IMR-90 (cell line): ENCODE results near the gene DTL. TPM values are rescaled to one million over a fixed set of nuclear protein-coding genes. Genes with fewer than 3 reads are reported as not detected.

Experiments
- ATAC-seq: fragments of 200-7000 bp; cut with Tn5 transposase; 2 replicates; pipeline ENCODE4 v1.9.1; 2020; ENCODE audit warnings: low read depth, mild to moderate bottlenecking, moderate library complexity
- BruUV-seq: library from RNA; stranded (reverse); fragments of 400-500 nt; replicated peaks from 2 replicates; lab custom pipeline; 2021; lab: Mats Ljungman, UMichigan
- CTCF ChIA-PET: fragments of 300-600 bp; formaldehyde crosslinking; extraction: SDS; loops from one replicate; lab custom pipeline; 2021; ENCODE audit warnings: antibody characterized with exemption; lab: Yijun Ruan, JAX
- POLR2A ChIA-PET: fragments of 300-600 bp; sonication (Branson Sonifier 250); formaldehyde crosslinking; loops from one replicate; lab custom pipeline; 2022; ENCODE audit warnings: antibody characterized with exemption; ENCODE audit not compliant: unreplicated experiment; lab: Charles Lee
- DNase-seq: peaks from one replicate; pipeline ENCODE4 v3.0.0; 2013
- H2AFZ ChIP-seq: replicated peaks from 2 replicates; pipeline ENCODE3; 2013; ENCODE audit warnings: low read length, mild to moderate bottlenecking; ENCODE audit not compliant: poor library complexity
- H2AK5ac ChIP-seq: 2 replicates; pipeline ENCODE4 v1.6.1; 2013; ENCODE audit warnings: low read depth, low read length, inconsistent platforms
- H2AK9ac ChIP-seq: replicated peaks from 2 replicates; pipeline ENCODE3; 2013; ENCODE audit warnings: mild to moderate bottlenecking, low read depth, low read length, moderate library complexity; ENCODE audit not compliant: poor library complexity
- H2BK120ac ChIP-seq: 2 replicates; pipeline ENCODE4 v1.6.1; 2013; ENCODE audit warnings: low read depth, low read length, inconsistent platforms
- H2BK15ac ChIP-seq: 3 replicates; pipeline ENCODE4 v1.6.1; 2013; ENCODE audit warnings: low read depth, low read length, inconsistent platforms
- H2BK20ac ChIP-seq: 2 replicates; pipeline ENCODE4 v1.6.1; 2013; ENCODE audit warnings: low read depth, mild to moderate bottlenecking, inconsistent platforms, low read length, moderate library complexity
- H2BK5ac ChIP-seq: 2 replicates; pipeline ENCODE4 v1.6.1; 2013; ENCODE audit warnings: mild to moderate bottlenecking, low read depth, low read length, inconsistent platforms; ENCODE audit not compliant: poor library complexity, severe bottlenecking
- H3K14ac ChIP-seq: replicated peaks from 2 replicates; pipeline ENCODE4 v1.6.1; 2013; ENCODE audit warnings: low read depth, low read length, inconsistent platforms
- H3K18ac ChIP-seq: 2 replicates; pipeline ENCODE4 v1.6.1; 2013; ENCODE audit warnings: low read depth, low read length, control low read depth
- H3K23ac ChIP-seq: 2 replicates; pipeline ENCODE4 v1.6.1; 2013; ENCODE audit warnings: low read depth, low read length, inconsistent platforms
- H3K27ac ChIP-seq: 2 replicates; pipeline ENCODE4 v1.5.1; 2013; ENCODE audit warnings: mild to moderate bottlenecking, control low read depth, low read length; ENCODE audit not compliant: insufficient read depth
- H3K27me3 ChIP-seq: 2 replicates; pipeline ENCODE4 v1.6.1; 2013; ENCODE audit warnings: low read length; ENCODE audit not compliant: control insufficient read depth, insufficient read depth
- H3K36me3 ChIP-seq: 2 replicates; pipeline ENCODE4 v1.6.1; 2013; ENCODE audit warnings: low read length, mixed read lengths; ENCODE audit not compliant: control insufficient read depth, insufficient read depth
- H3K4ac ChIP-seq: 2 replicates; pipeline ENCODE4 v1.6.1; 2013; ENCODE audit warnings: low read depth, low read length, inconsistent platforms
- H3K4me1 ChIP-seq: 2 replicates; pipeline ENCODE4 v1.6.1; 2013; ENCODE audit warnings: low read length, mixed read lengths; ENCODE audit not compliant: control insufficient read depth, insufficient read depth
- H3K4me2 ChIP-seq: 2 replicates; pipeline ENCODE4 v1.6.1; 2013; ENCODE audit warnings: low read depth, mild to moderate bottlenecking, control low read depth, low read length, moderate library complexity
- H3K4me3 ChIP-seq: 2 replicates; pipeline ENCODE4 v1.5.1; 2013; ENCODE audit warnings: low read depth, mild to moderate bottlenecking, control low read depth, low read length, moderate library complexity; ENCODE audit not compliant: insufficient read depth
- H3K56ac ChIP-seq: 2 replicates; pipeline ENCODE4 v1.6.1; 2013; ENCODE audit warnings: low read length, inconsistent platforms; ENCODE audit not compliant: insufficient read depth; ENCODE audit errors: extremely low read depth
- H3K79me1 ChIP-seq, 2 experiments: 2 replicates each; pipeline ENCODE4 v1.6.1; 2013; ENCODE audit warnings: low read length in 2 of 2, inconsistent platforms in 1 of 2, low read depth in 1 of 2
- H3K9ac ChIP-seq: 2 replicates; pipeline ENCODE4 v1.6.1; 2013; ENCODE audit warnings: low read depth, low read length, control low read depth
- H3K9me1 ChIP-seq: 2 replicates; pipeline ENCODE4 v1.6.1; 2013; ENCODE audit warnings: low read length, inconsistent platforms; ENCODE audit not compliant: insufficient read depth
- H3K9me3 ChIP-seq: 2 replicates; pipeline ENCODE4 v1.6.1; 2013; ENCODE audit warnings: low read length; ENCODE audit not compliant: control insufficient read depth, insufficient read depth
- H4K20me1 ChIP-seq: 2 replicates; pipeline ENCODE4 v1.6.1; 2013; ENCODE audit warnings: low read length, inconsistent platforms; ENCODE audit not compliant: insufficient read depth
- H4K5ac ChIP-seq: 2 replicates; pipeline ENCODE4 v1.6.1; 2013; ENCODE audit warnings: mild to moderate bottlenecking, low read depth, low read length, control low read depth
- H4K8ac ChIP-seq, 2 experiments: 2 replicates each; pipeline ENCODE4 v1.6.1; 2013; ENCODE audit warnings: low read depth in 2 of 2, low read length in 2 of 2, control low read depth in 1 of 2, inconsistent platforms in 1 of 2
- H4K91ac ChIP-seq: 2 replicates; pipeline ENCODE4 v1.6.1; 2013; ENCODE audit warnings: low read depth, low read length, inconsistent platforms; ENCODE audit not compliant: insufficient read depth
- BHLHE40 ChIP-seq: fragments of 150-350 bp; IDR thresholded peaks from 2 replicates; pipeline ENCODE4 v1.6.1; 2016; ENCODE audit warnings: mild to moderate bottlenecking, low read depth, low read length
- CTCF ChIP-seq: conservative IDR thresholded peaks from 2 replicates; pipeline ENCODE4 v1.5.1; 2012; ENCODE audit warnings: mild to moderate bottlenecking, low read depth, low read length, improper control_type of control experiment
- RAD21 ChIP-seq: IDR thresholded peaks from 2 replicates; pipeline ENCODE4 v1.6.1; 2012; ENCODE audit warnings: low read length, improper control_type of control experiment
- RFX5 ChIP-seq: IDR thresholded peaks from 2 replicates; pipeline ENCODE4 v1.8.0; 2012; ENCODE audit warnings: low read depth, mild to moderate bottlenecking, low read length, moderate library complexity
- USF2 ChIP-seq: fragments of 150-350 bp; IDR thresholded peaks from 2 replicates; pipeline ENCODE4 v1.6.1; 2017; ENCODE audit warnings: mild to moderate bottlenecking, antibody characterized with exemption, low read length, low read depth
- WGBS, 2 experiments: methylation state at CpG; one replicate each; pipeline versions ENCODE4 v1.1.5 to v1.1.7; 2013; ENCODE audit warnings: missing lambda C conversion rate in 2 of 2; ENCODE audit not compliant: insufficient read length in 1 of 2; ENCODE audit errors: extremely low coverage in 2 of 2; 5-methylcytosine and 5-hydroxymethylcytosine counted together
- dilution Hi-C: fragments of 300-500 bp; cut with HindIII; formaldehyde crosslinking; loops from one replicate; pipeline ENCODE4 v1.14.3; 2018; ENCODE audit warnings: low sequenced_read_pairs; ENCODE audit not compliant: unreplicated experiment
- in situ Hi-C: fragments of 300-500 bp; cut with MboI; formaldehyde crosslinking; loops from 3 replicates; pipeline ENCODE4 v1.14.3; 2019; ENCODE audit warnings: low sequenced_read_pairs, inconsistent platforms, mixed read lengths
- intact Hi-C: fragments of 100-400 bp; cut with micrococcal nuclease; formaldehyde crosslinking; loops from 2 replicates; pipeline ENCODE4 v1.10.0; 2022
- polyA plus RNA-seq, 3 experiments: library from polyadenylated mRNA; depleted of rRNA; stranded (reverse); fragments of >200 nt; gene quantifications; 2 replicates each; pipeline ENCODE4 v1.2.3, GENCODE V29; 2012; ENCODE audit warnings: low replicate concordance in 1 of 3
- total RNA-seq: library from RNA; depleted of rRNA; stranded (reverse); fragments of >200 nt; gene quantifications from 2 replicates; pipeline ENCODE4 v1.2.3, GENCODE V29; 2012

The DTL gene
- total and polyA plus RNA-seq, 2 of the 4 experiments (the other 2 are of a cell fraction), result 11.8 to 19.9 TPM

- Histone ChIP-seq H3K4me2 (no peak overlapping the region), H2AFZ (peak overlapping the region; percentile 67), H4K91ac (no peak overlapping the region), H4K20me1 (no peaks in the 10 kb centered on the region), H3K4ac (no peak overlapping the region; the same call in 1 of the 2 replicates), H3K23ac (no peak overlapping the region), H2BK5ac (no peak overlapping the region), H3K9me3 (no peaks in the 10 kb centered on the region), H2BK20ac (no peak overlapping the region), H3K27ac (no peak overlapping the region), H3K18ac (no peak overlapping the region), H3K9ac (no peak overlapping the region), H3K14ac (no peak overlapping the region), H3K4me3 (no peak overlapping the region), H3K27me3 (no peaks in the 10 kb centered on the region), H2AK9ac (no peak overlapping the region), H4K5ac (no peak overlapping the region), H2AK5ac (no peak overlapping the region), H4K8ac (no peak overlapping the region), H3K56ac (no peak overlapping the region), H3K4me1 (peaks cover 5% of the 10 kb centered on the region; the same call in 1 of the 2 replicates), H2BK15ac (no peak overlapping the region), H3K9me1 (no peaks in the 10 kb centered on the region; the same call in 1 of the 2 replicates), H3K36me3 (no peaks in the 10 kb centered on the region), H3K79me1 (peaks cover 0 to 4% of the 10 kb centered on the region in 2 experiments; a peak in 2 of 4 replicates), H2BK120ac (no peak overlapping the region)
- WGBS, 2 experiments, result no CpG with 5 or more reads among the region's 2 CpGs
- TF ChIP-seq CTCF, result peak; percentile 28; the same call in 1 of the 2 replicates
- peak; percentile 32; the same call in 1 of the 2 replicates for TF ChIP-seq RAD21
- no peak for TF ChIP-seq RFX5
- no peak for TF ChIP-seq USF2
- TF ChIP-seq BHLHE40, result no peak
- no TSS peak for BruUV-seq
- ChIA-PET CTCF (interaction anchor here (1.5 kb wide), 1 partner anchor 8 kb away, joined by 4 read pairs; no protein-coding TSS in a partner anchor), POLR2A (no interaction called here)
- ATAC-seq, result 0 out of 2 replicates have a peak, but pooled peaks have one; percentile 30
- dilution Hi-C loops (no loop called here), intact Hi-C loops (no loop called here), in situ Hi-C loops (no loop called here)
- DNase-seq, result peak; percentile 22
Observed at GRCh38 chr1:212110617-212111016, 75.1 kb downstream of the DTL start.
